Measurements from ENCODE around the gene HIGD1A.

GRCh38 chr3:42773409-42773751 is 30.9 kb downstream of the HIGD1A start:
- TF ChIP-seq POLR2A (IDR thresholded peaks at IDR 0.05) (peak in 1 of 2 donors; percentile 15), CTCF (IDR thresholded peaks at IDR 0.05 in 4 of 5, conservative IDR thresholded peaks at IDR 0.05 in 1 of 5) (no peak)

Measured in gastrocnemius medialis (tissue), 4 donors.